Psoas muscle (tissue), 8 donors: ENCODE results near the gene APOF. TPM values are rescaled to one million over a fixed set of nuclear protein-coding genes. Genes with fewer than 3 reads are reported as not detected.

Experiments
- ATAC-seq, 4 donors: fragments of 200-7000 bp; cut with Tn5 transposase; one replicate each; pipeline ENCODE4 v1.9.1; 2020; ENCODE audit warnings: moderate library complexity in 3 of 4, mild to moderate bottlenecking in 2 of 4
- DNase-seq, 2 donors: peaks; one replicate each; pipeline ENCODE4 v3.0.0-alpha.2; 2020
- H3K27ac ChIP-seq: fragments of 200-600 bp; one replicate; pipeline ENCODE4 v1.8.0; 2022
- H3K27me3 ChIP-seq, 3 donors: fragments of 200-600 bp in 1 of 3; one replicate each; pipeline versions ENCODE4 v1.6.1 to v1.8.0; 2013 to 2022; ENCODE audit warnings: low read length in 2 of 3, mild to moderate bottlenecking in 2 of 3, moderate library complexity in 1 of 3; ENCODE audit not compliant: insufficient read depth in 3 of 3
- H3K36me3 ChIP-seq, 2 donors: fragments of 200-600 bp in 1 of 2; one replicate each; pipeline versions ENCODE4 v1.6.1 to v1.8.0; 2013 to 2022; ENCODE audit warnings: low read depth in 1 of 2, mild to moderate bottlenecking in 1 of 2, moderate library complexity in 1 of 2; ENCODE audit not compliant: insufficient read depth in 1 of 2
- H3K4me1 ChIP-seq: fragments of 200-600 bp; one replicate; pipeline ENCODE4 v1.8.0; 2022
- H3K4me3 ChIP-seq: fragments of 200-600 bp; one replicate; pipeline ENCODE4 v1.8.0; 2022; ENCODE audit warnings: mild to moderate bottlenecking
- H3K9me3 ChIP-seq: fragments of 200-600 bp; one replicate; pipeline ENCODE4 v1.8.0; 2022
- CTCF ChIP-seq: fragments of 200-600 bp; IDR thresholded peaks from one replicate; pipeline ENCODE4 v1.8.0; 2022; ENCODE audit warnings: antibody characterized with exemption
- WGBS, 3 donors: extraction: QIAGEN DNeasy Blood & Tissue Kit; methylation state at CpG; one replicate each; pipeline versions ENCODE4 v1.1.6 to v1.1.7; 2013; 5-methylcytosine and 5-hydroxymethylcytosine counted together
- intact Hi-C, 2 donors: fragments of 100-400 bp; cut with DNase I; formaldehyde crosslinking; loops; one replicate each; pipeline versions ENCODE4 v1.11.0 to v1.14.2; 2022
- polyA plus RNA-seq, 3 donors: library from polyadenylated mRNA; stranded (reverse); fragments of 200-250 nt; gene quantifications; one replicate each; pipeline ENCODE4 v1.2.3, GENCODE V29; 2013
- total RNA-seq, 4 donors: library from RNA; stranded (reverse); fragmentation: NEBNext Ultra II Directional in 2 of 4; extraction: Animal tissue kit (Norgen Biotek cat#: 25700) in 2 of 4; gene quantifications; one replicate each; pipeline versions ENCODE4 v1.2.1 to v1.2.4, GENCODE V29; 2021 to 2023
- donor health status: healthy with polysubstance abuse.
- donor health status: DM: no; HTN: no; CAD: no; lungs with moderate emphysema.
- donor health status: Bipolar disorder and iron deficiency.
- donor health status: healthy.
- donor health status: DM: yes; HTN: yes; CAD: no.
- donor health status: DM: no; HTN: no; CAD: no.
- donor health status: DM: no; HTN: no; CAD: no.
- donor health status: DM: yes; HTN: yes; CAD: no.

Gene APOF
- total and polyA plus RNA-seq, 7 donors = not detected

DNA sequence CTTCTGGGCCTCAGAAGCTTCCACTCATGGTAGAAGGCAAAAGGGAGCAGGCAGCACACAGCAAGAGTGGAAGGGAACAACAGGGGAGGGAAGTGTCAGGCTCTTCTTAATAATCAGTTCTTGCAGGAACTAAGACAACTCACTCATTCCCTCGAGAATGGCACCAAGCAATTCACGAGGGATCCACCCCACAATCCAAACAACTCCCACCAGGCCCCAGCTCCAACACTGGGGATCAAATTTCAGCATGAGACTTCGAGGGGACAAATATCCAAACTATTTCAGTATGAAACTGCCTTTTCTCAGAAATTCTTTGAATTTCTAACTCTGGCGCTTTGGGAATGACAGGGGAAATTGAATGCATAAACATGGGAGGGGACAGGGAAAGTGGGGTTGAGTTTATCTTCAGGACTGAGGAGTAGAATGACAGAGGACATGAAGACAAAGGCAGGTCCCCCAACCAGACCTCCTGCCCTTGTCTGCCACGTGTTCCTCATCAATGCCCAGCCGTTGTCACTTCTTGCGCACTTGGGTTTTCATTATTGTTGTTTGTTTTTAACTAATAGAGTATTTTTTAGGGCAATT is 24.6 kb upstream of the APOF start:
- H3K27me3 ChIP-seq = peaks cover 0 to 2% (median 0%) of the 10 kb centered on the region in 3 donors
- no peak for TF ChIP-seq CTCF
- H3K4me3 ChIP-seq = no peak overlapping the region
- WGBS, 3 donors = 36 to 41% (median 39%) methylated on average over 7 of the region's 7 CpGs
- H3K36me3 ChIP-seq = no peaks in the 10 kb centered on the region
- H3K4me1 ChIP-seq = no peaks in the 10 kb centered on the region
- ATAC-seq = no peak
- no peak overlapping the region for H3K27ac ChIP-seq
- no peak for DNase-seq
- no peaks in the 10 kb centered on the region for H3K9me3 ChIP-seq
- intact Hi-C loops = no loop called here

- WGBS, 3 donors = 88 to 100% (median 96%) methylated on average over 1 of the region's 1 CpG
- no peaks in the 10 kb centered on the region for H3K4me1 ChIP-seq
- no peak for TF ChIP-seq CTCF
- no peak for ATAC-seq
- H3K27ac ChIP-seq = no peak overlapping the region
- intact Hi-C loops = no loop called here
- no peak for DNase-seq
- no peaks in the 10 kb centered on the region for H3K9me3 ChIP-seq
- H3K36me3 ChIP-seq = no peaks in the 10 kb centered on the region
- H3K4me3 ChIP-seq = no peak overlapping the region
- peaks cover 0 to 2% (median 0%) of the 10 kb centered on the region in 3 donors for H3K27me3 ChIP-seq
Observed at GRCh38 chr12:56385873-56386272, 23.2 kb upstream of the APOF start.

GRCh38 chr12:56382611-56383010 is 20.0 kb upstream of the APOF start:
- no peaks in the 10 kb centered on the region for H3K9me3 ChIP-seq
- ATAC-seq (no peak), DNase-seq (no peak)
- no peak overlapping the region for H3K27ac ChIP-seq
- intact Hi-C loops = loop anchor here in 1 of 2 donors (5.0 kb wide), 1 partner anchor 45 kb away; no protein-coding TSS in a partner anchor
- no peaks in the 10 kb centered on the region for H3K4me1 ChIP-seq
- no peak overlapping the region for H3K4me3 ChIP-seq
- peaks cover 0 to 2% (median 0%) of the 10 kb centered on the region in 3 donors for H3K27me3 ChIP-seq
- WGBS, 3 donors = 92 to 95% (median 94%) methylated on average over 16 of the region's 16 CpGs
- no peak for TF ChIP-seq CTCF
- no peaks in the 10 kb centered on the region for H3K36me3 ChIP-seq

GRCh38 chr12:56377989-56378316 is 15.3 kb upstream of the APOF start:
- ATAC-seq (no peak), DNase-seq (no peak)
- Histone ChIP-seq H3K36me3 (no peaks in the 10 kb centered on the region), H3K27ac (no peak overlapping the region), H3K4me1 (no peaks in the 10 kb centered on the region), H3K9me3 (no peaks in the 10 kb centered on the region), H3K4me3 (no peak overlapping the region), H3K27me3 (no peaks in the 10 kb centered on the region)
- intact Hi-C loops = no loop called here
- 50 to 55% (median 54%) methylated on average over 1 of the region's 1 CpG for WGBS, 3 donors
- TF ChIP-seq CTCF = no peak
